ENCODE results near the gene VRTN.
"Not testable (repeated sequence)": the region's sequence is repeated elsewhere in the genome, so short reads cannot be mapped to it uniquely, and the experiment has no call there.

Gene VRTN

DNA sequence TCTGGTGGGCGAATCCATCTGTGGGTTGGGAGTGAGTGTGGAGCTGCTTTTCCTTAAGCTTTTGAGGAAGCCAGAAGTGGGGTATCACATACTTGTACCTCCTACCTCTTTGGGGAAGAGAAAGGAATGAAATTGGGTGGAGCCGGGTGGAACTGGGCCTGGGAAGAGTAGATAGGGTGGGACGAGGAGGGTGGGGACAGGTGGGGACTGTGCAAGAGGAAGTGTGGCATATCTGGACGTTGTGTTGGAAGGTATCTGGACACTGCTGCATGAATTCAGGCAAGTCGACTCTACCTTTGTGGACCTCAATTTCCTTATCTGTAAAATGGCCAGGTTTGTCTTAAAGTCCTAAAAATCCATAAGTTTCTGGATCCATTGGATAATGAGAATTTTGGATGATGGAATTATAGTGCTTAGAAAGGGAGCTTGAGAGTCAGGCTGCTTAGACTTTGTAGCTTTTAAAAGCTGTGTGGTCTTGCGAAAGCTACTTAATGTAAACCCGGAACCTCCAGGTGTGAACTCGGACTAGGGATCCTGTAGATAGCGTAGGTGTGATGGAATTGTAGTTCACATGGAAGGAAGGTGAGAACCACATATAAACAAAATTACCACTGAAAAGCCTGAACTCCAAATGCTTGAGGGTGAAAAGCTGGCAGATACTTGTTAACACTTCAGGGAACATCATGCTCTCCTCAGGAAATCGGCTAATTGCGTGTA is 2.1 kb downstream of the VRTN start:
- no peak for DNase-seq

DNA sequence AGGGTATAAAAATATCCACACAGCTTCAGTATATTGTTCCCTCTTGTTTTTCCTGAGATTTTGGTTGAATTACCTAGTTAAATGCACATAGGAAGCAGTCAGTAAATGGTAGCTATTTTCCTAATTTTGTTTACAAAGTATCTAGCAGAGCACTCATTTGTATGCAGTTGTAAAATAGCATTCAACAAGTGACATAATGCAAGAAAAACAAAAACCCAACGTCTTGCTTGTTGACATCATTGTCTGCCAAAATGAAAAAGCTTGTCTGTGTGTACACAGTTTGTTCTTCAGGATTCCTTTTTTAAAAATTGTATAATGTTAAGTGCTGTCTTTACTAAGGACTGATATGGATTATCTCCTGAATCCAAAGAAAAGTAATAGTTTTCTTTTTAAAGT is 2.7 kb downstream of the VRTN start:
- DNase-seq, result no peak

DNA sequence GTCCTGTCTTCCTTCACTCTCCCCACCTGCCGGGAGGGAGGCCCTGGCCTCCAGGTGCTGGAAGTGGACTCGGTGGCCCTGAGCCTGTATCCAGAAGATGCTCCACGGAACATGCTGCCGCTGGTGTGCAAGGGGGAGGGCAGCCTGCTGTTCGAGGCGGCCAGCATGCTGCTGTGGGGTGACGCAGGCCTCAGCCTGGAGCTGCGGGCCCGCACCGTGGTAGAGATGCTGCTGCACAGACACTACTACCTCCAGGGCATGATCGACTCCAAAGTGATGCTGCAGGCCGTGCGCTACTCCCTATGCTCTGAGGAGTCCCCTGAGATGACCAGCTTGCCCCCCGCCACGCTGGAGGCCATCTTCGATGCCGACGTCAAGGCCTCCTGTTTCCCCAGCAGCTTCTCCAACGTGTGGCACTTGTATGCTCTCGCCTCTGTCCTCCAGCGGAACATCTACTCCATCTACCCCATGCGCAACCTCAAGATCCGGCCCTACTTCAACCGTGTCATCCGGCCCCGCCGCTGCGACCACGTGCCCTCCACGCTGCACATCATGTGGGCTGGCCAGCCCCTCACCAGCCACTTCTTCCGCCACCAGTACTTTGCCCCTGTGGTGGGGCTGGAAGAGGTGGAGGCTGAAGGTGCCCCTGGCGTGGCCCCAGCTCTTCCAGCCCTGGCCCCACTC is 8.8 kb downstream of the VRTN start:
- DNase-seq, result no peak

DNA sequence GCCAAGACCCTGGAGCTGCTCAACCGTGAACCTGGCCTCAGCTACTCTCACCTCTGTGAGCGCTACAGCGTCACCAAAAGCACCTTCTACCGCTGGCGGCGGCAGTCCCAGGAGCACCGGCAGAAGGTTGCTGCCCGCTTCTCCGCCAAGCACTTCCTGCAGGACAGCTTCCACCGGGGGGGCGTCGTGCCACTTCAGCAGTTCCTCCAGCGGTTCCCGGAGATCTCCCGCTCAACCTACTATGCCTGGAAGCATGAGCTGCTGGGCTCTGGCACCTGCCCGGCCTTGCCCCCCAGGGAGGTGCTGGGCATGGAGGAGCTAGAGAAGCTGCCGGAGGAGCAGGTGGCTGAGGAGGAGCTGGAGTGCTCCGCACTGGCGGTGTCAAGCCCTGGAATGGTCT is 9.3 kb downstream of the VRTN start:
- DNase-seq, result no peak

DNA sequence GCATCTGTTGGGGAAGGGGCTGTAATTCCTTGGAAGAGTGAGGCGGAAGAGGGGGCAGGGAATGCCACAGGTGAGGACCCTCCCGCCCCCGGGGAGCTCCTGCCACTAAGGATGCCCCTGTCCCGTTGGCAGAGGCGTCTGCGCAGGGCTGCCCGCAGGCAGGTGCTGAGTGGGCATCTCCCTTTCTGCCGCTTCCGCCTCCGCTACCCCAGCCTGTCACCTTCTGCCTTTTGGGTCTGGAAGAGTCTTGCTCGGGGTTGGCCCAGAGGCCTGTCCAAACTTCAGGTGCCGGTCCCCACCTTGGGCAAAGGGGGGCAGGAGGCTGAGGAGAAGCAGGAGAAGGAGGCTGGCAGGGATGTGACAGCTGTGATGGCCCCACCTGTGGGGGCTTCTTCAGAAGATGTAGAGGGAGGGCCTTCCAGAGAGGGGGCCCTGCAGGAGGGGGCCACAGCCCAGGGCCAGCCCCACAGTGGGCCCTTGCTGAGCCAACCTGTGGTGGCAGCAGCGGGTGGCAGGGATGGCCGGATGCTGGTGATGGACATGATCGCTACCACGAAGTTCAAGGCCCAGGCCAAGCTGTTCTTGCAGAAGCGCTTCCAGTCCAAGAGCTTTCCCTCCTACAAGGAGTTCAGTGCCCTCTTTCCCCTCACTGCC is 10.0 kb downstream of the VRTN start:
- DNase-seq, result no peak

DNA sequence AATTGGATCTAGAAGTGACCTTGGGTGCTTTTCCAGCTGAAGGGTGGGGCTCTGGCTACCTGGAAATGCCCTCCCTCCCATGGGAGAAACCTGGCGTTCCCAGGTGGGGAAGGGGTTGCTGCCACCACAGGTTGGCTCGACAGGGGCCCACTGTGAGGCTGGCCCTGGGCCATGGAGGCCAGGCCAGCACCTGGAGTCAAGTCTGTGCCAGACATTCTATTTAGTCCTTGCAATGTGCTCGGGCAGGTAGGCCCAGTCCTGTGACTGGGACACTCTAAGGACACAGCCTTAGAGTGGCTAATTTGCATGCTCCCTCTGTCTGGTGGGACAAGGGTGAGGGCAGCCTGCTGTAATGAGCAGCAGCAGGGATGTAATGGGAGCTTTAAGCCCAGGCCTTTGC is 11.9 kb downstream of the VRTN start:
- DNase-seq, result no peak

DNA sequence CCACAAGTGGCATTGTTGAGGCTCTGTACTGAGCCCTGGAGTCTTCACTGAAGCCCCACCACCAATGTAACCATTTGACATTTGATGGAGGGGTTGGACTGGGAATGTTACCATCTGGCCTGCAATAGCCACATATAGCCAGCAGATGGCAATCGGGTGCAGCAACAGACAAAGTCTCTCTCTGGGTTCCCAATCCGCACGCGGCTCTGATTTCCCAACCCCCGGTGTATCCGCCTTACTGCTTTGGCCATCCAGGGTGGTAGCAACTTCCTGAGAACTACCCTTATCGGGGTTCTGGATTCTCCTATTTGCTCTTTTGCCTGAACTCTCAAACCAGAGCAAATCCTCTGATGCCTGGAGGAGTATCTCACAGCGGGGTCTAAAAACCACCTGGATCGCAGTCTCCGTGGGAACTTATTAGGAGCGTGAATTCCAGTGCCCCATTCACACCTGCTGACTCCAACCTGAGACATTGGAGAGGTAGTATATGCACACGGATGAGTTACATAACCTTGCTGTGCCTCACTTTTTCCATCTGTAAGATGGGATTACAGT is 14.2 kb downstream of the VRTN start:
- peak in 12 of 14 donors; percentile 7 to 69 (median 38) for DNase-seq

DNA sequence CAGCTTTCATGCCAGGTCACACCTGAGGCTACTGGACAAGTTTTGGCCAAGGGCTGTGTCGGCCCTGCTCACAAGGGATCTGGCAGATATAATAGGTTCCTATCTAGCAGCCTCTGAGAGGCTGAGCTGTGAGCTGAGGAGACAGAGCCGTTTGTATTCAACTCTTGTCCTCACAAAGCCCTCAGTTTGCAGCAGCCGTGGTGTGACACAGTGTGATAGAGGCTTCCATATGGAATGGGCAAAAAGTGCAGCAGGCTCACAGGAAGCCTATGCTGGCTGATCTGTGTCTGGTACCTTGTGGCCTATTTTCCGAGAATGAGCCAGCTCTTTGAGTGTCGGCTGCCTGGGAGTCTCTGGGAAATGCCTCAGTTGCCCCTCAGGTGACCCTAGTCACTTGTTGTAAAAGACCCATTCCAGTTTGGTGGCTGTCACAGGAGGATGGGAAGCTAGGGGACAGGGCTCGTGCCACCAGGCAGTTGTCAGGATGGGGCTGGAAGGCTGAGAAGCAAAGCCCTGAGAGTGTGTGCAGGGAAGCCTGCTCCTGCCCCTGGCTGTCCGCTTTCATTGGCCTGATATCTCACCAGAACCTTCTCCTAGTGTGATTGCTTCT is 16.1 kb downstream of the VRTN start:
- peak in 9 of 14 donors; percentile 3 to 54 (median 14) for DNase-seq

DNA sequence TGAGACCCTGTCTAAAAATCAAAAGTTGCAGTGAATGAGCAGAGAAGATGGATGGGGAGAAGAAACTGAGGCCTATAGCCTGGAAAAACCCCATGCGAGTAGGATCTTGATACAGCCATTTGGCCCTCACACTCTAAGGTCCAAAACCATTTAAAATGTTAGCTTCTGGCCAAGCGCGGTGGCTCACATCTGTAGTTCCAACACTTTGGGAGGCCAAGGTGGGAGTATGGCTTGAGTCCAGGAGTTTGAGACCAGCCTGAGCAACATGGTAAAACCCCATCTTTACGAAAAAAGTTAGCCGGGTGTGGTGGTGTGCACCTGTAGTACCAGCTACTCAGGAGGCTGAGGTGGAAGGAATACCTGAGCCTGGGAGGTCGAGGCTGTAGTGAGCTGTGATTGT is 19.8 kb downstream of the VRTN start:
- DNase-seq, result no peak

DNA sequence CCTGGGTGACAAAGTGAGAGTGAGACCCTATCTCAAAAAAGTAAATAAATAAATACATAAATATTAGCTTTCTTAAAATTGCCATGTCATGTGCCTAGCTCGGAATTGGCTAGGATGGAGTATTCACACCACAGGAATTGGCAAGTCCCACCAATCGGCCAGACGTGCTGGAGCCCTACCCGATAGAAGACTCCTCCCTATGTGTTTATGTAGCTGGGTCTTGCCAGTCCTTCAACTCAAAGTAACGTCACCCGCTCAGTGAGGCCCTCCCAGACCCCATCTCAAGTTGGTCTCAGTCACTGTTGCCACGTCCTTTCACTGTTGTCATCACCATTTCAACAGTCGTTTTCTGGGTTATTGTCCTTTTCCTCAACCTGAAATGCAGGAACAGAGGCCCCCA is 20.2 kb downstream of the VRTN start:
- DNase-seq, result no peak

DNA sequence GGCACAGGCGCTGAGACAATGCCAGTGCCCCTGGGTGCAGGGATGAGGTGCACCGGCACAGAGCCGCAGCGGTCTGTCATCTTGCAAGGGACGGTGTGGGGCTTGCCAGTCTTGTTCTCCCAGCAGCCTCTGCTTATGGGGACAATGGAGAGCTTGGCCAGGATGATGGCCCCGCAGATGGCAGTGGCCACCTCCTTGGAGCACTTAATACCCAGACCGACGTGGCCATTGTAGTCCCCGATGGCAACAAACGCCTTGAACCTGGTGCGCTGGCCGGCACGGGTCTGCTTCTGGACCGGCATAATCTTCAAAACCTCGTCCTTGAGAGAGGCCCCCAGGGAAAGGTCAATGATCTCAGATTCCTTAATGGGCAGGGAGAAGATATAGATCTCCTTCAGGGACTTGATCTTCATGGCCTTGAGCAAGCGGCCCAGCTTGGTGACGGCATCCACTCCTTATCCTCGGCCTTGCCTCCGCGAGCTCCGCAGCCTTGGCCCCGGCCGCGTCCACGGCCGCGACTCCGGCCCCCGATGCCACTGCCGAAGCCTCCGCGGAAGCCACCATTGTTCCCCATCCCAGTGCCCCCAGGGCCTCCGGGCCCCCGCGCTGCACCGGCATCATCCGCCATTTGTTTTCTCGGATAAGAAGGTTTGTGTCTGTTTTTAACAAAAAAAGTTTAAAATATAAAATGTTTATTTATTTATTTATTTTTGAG is 29.9 kb downstream of the VRTN start:
- no peak for DNase-seq

DNA sequence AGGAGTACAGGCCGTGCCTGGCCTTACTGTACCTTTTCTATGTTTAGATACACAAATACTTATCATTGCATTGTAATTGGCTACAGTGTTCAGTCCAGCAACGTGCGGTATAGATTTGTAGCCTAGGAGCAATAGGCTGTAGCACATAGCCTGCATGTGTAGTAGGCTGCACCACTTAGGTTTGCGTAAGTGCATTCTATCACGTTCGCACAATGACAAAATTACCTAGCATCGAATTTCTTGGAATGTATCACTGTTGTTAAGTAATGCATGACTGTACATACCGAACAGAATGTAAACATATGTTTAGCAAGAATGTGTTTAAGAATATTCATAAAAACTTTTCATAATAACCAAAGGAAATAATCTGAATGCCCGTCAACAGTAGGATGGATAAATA is 31.9 kb downstream of the VRTN start:
- no peak for DNase-seq

DNA sequence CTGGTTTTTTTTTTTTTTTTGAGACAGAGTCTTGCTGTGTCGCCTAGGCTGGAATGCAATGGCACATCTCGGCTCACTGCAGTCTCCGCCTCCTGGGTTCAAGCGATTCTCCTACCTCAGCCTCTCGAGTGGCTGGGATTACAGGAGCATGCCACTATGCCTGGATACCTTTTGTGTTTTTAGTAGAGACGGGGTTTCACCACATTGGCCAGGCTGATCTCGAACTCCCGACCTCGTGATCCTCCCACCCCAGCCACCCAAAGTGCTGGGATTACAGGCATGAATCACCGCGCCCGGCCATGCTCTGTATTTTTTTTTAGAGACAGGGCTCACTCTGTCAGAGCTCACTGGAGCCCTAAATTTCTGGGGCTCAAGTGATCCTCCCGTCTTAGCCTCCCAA is 32.6 kb downstream of the VRTN start:
- DNase-seq, result no peak

DNA sequence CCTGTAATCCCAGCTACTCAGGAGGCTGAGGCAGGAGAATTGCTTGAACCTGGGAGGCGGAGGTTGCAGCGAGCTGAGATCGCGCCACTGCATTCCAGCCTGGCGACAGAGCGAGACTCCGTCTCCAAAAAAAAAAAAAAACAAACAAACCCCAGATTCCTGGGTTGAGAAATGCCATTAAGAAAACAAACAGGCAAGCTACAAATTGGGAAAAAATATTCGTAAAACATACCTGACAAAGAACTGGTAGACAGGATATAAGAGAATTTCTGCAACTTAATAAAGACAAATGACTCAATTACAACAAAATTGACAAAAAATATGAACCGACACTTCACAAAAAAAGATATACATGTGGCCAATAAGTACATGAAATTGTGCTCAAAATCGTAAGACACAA is 33.3 kb downstream of the VRTN start:
- DNase-seq, result not testable (repeated sequence)

DNA sequence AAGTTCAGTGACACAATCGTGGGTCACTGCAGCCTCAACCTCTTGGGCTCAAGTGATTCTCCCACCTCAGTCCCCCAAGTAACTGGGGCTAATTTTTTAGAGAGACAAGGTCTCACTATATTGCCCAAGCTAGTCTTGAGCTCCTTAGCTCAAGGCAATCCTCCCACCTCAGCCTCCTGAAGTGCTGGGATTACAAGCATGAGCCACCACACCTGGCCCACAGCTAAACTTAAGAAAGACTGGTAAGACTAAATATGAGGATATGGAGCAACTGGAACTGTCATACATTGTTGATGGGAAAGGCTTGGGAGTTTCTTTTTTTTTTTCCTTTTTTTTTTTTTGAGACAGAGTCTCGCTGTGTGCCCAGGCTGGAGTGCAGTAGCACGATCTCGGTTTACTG is 34.0 kb downstream of the VRTN start:
- no peak for DNase-seq

DNA sequence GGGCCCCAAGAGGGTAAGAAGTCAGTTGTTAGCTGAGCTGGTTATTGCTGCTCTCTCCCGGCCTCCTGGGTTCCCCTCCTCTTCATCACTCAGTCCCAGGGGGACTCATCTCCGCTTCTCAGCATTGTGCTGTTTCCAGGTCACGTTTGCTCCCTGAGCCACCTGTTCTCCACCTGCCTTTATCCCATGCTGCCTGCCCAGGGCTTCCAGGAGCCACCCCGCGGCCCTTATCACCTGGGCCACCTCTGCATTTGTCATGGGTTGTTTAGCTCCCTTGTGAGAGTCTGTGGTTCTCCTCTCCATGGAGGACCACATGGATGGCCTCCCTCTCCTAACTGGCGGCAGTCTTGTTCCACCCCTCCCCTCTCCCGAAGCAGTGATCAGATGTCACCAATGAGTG is 41.7 kb downstream of the VRTN start:
- DNase-seq, result no peak

DNA sequence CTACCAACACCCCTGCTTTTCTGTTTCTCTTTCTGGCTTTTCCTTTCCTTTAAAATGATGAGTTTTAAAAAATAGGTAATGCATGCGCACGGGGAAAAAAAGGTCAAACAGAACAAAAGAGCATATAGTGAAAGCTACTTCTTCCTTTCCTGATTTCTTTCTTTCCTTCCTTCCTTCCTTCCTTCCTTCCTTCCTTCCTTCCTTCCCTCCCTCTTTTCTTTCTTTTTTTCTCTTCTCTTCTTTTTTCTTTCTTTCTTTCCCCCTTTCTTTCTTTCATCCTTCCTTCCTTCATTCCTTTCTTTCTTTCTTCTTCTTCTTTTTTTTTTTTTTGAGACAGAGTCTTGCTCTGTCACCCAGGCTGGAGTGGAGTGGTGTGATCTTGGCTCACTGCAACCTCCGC is 42.2 kb downstream of the VRTN start:
- not testable (repeated sequence) for DNase-seq

DNA sequence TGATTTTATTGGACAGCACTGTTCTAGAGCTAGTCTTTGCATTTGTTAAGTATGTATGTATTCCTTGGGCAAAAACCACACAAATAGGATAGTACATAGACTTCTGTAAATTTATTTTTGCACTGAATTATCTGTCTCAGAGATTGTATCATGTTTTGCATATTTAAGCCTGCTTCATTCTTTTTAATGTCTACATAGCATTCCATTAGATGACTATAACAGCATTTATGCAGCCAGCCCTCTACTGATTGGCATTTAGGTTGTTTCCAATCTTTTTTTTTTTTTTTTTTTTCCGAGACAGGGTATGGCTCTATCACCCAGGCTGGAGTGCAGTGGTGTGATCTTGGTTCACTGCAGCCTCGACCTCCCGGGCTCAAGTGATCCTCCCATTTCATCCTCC is 43.2 kb downstream of the VRTN start:
- DNase-seq, result no peak

DNA sequence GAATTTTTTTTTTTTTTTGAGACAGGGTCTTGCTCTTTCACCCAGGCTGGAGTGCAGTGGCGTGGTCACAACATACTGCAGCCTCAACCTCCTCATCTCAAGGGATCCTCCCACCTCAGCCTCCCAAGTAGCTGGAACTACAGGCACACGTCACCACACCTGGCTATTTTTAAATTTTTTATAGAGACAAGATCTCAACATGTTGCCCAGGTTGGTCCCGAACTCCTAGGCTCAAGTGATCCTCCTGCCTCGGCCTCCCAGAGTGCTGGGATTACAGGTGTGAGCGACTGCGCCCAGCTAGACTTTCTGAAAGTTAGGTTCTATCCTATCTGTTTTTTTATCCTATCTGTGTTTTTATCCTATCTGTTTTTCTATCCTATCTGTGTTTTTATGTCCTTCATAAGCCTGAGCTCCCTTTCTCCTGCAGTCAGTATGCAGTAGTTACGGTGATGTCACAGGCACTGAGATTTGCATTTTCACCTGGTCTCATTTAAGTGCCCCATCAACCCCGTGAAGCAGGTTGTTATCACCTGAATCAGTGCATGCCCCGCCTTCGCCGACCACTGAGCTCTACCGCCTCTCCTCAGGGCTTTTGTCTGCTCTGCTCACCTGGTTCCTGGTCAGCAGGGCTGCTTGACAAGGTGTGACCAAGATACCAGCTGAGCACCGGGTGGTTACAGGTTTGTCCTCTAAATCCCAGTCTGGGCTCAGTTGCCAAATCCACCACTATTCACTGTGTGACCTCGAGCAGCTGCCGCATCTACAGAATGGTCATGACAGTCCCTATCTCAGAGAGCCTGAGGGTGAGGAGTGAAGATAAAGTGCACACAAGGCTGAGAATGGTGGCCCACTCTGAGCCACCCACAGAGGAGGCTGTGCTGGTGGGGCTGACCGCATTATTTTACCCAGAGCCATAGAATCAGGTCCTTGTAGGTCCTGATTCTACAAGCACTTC is 44.6 kb downstream of the VRTN start:
- DNase-seq, result no peak

DNA sequence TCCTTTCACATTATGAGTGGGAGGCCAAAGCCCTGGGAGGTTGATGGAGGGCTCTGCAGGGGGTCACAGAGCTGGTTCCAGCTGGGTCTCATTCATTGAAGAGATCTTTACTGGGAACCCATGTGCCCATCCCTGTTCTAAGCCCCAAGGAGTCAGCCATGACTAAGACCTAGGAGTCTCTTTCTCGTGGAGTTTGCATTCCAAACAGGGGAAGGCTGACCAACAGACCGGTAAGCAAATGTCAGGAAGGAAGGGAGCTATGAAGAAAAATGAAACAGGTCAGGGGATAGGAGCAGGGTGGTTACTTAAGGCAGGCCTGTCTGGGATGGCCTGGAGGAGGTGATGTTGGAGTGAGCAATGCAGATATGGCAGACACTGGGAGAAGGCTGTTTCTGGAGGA is 46.3 kb downstream of the VRTN start:
- DNase-seq, result no peak

DNA sequence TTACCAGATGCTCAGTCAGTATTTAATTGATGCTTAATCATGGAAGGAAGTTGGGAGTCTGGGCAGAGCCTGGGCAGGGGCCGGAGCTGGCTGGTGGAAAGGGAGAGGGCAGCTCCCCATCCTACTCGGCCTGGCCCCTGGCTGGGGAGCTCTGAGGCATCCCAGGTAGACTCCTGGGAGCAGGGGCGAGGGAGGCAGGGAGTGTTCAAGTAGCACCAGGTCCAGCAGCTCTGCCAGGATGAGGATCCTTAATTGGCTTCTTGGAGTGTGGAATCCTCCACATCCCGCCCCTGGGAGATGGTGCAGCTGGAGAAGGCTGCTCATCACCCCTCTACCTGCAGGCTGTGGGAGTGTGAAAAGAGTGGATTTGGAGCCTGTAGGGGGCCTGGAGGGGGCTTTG is 46.8 kb downstream of the VRTN start:
- no peak for DNase-seq

Data from C1 segment of cervical spinal cord (tissue), 14 donors.